Adipocyte (in vitro differentiated cells): ENCODE results near the gene SCNN1B.
"Not testable (repeated sequence)": the region's sequence is repeated elsewhere in the genome, so short reads cannot be mapped to it uniquely, and the experiment has no call there.

Source experiments
- DNase-seq: peaks from one replicate; pipeline ENCODE4 v3.0.0-alpha.2; 2015; ENCODE audit warnings: low read depth
- H3K27me3 ChIP-seq: replicated peaks from 2 replicates; pipeline ENCODE4 v1.7.0; 2013; ENCODE audit warnings: mild to moderate bottlenecking, low read length, moderate library complexity; ENCODE audit not compliant: control insufficient read depth, insufficient read depth
- H3K36me3 ChIP-seq: 2 replicates; pipeline ENCODE4 v1.7.0; 2013; ENCODE audit warnings: low read length, mild to moderate bottlenecking, moderate library complexity; ENCODE audit not compliant: control insufficient read depth, insufficient read depth, severe bottlenecking
- H3K4me1 ChIP-seq: 2 replicates; pipeline ENCODE4 v1.7.0; 2013; ENCODE audit warnings: mild to moderate bottlenecking, low read length, moderate library complexity; ENCODE audit not compliant: control insufficient read depth, insufficient read depth
- H3K4me3 ChIP-seq: 2 replicates; pipeline ENCODE4 v1.7.0; 2013; ENCODE audit warnings: mild to moderate bottlenecking, low read length, moderate library complexity
- H3K9ac ChIP-seq: 2 replicates; pipeline ENCODE4 v1.7.0; 2013; ENCODE audit warnings: mild to moderate bottlenecking, low read length, moderate library complexity
- H3K9me3 ChIP-seq: 2 replicates; pipeline ENCODE4 v1.7.0; 2013; ENCODE audit warnings: mild to moderate bottlenecking, low read length, moderate library complexity; ENCODE audit not compliant: control insufficient read depth

The SCNN1B gene

DNA sequence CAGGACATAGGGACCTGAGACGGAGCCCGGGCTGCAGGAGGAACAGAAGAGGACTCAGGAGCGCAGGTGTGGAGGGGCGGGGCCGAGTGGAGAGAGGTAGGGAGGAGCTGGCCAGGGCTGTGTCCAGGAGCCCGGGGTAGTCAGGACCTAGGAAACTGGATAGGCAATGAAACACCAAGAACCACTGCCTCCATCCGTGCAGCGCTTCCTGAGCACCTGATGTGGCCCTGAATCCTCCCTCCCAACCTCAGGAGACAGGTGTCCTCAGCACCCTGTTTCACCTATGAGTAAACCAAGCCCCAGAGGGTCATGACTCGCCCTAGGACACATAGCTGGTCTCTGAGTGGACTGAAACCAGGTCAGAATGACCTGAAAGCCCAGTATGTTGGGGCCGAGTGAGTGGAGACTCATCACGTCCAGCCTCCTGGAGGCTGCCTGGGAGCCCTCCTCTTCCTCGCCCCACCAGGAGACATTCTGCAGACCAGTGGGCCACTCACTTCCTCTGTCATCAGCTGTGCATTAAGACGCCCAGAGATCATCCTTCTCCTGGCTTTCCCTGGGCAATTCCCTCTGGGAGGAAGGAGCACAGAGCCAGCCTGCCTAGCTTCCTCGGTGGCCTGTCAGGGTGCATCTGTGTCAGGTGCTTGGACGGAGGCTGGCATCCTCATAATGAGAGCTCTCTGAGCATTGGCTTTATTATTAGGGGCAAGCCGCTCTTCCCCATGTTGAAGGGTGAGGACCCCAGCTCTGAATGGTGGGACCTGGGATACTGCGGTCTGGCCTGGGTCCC is 72.8 kb downstream of the SCNN1B start:
- H3K9me3 ChIP-seq: no peaks in the 10 kb centered on the region
- H3K9ac ChIP-seq: no peak overlapping the region
- no peak for DNase-seq
- no peaks in the 10 kb centered on the region for H3K4me1 ChIP-seq
- peaks cover 49% of the 10 kb centered on the region for H3K27me3 ChIP-seq
- H3K36me3 ChIP-seq: no peaks in the 10 kb centered on the region
- H3K4me3 ChIP-seq: no peak overlapping the region

GRCh38 chr16:23375643-23376042 is 73.5 kb downstream of the SCNN1B start:
- H3K9ac ChIP-seq: no peak overlapping the region
- no peak overlapping the region for H3K4me3 ChIP-seq
- no peak for DNase-seq
- no peaks in the 10 kb centered on the region for H3K36me3 ChIP-seq
- H3K27me3 ChIP-seq: peaks cover 45% of the 10 kb centered on the region
- no peaks in the 10 kb centered on the region for H3K9me3 ChIP-seq
- H3K4me1 ChIP-seq: no peaks in the 10 kb centered on the region

DNA sequence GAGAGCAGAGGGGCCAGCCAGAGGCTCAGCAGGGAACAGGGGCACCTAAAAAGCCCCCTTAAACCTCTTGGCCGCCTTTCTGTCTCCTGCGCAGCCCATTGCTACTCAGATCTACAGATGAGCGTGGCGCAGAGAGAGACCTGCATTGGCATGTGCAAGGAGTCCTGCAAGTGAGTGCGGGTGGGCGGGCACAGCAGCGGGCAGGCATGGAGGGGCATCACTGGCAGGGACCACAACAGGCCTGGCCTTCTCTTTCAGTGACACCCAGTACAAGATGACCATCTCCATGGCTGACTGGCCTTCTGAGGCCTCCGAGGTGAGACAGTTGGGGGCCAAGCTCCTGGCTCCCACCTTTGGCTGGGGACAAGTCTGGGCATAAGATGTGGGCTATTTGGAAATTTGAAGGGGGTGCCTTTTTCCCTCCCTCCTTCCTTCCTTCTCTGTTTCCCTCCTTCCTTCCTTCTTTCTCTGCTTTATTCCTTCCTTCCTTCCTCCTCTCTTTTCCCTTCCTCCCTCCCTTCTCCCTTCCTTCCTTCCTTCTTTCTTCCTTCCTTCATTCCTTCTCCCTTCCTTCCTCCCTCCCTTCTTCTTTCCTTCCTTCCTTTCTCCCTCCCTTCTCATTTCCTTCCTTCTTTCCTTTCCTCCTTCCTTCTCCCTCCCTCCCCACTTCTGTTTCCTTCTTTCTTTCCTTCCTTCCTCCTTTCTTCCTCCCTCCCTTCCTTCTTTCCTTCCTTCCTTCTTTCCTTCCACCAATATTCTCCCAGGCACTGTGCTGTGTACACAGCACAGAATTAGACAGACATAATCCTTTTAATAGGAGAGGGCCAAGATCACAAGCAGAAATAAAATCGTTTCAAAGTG is 75.2 kb downstream of the SCNN1B start:
- Histone ChIP-seq H3K9me3 (no peaks in the 10 kb centered on the region), H3K36me3 (no peaks in the 10 kb centered on the region), H3K9ac (no peak overlapping the region), H3K4me1 (no peaks in the 10 kb centered on the region), H3K4me3 (no peak overlapping the region), H3K27me3 (peaks cover 43% of the 10 kb centered on the region)
- DNase-seq: no peak

GRCh38 chr16:23378256-23378655 is 76.2 kb downstream of the SCNN1B start:
- Histone ChIP-seq H3K27me3 (peaks cover 43% of the 10 kb centered on the region), H3K9me3 (no peaks in the 10 kb centered on the region), H3K4me1 (no peaks in the 10 kb centered on the region), H3K4me3 (no peak overlapping the region), H3K36me3 (no peaks in the 10 kb centered on the region), H3K9ac (no peak overlapping the region)
- DNase-seq: no peak

- Histone ChIP-seq H3K36me3 (no peaks in the 10 kb centered on the region), H3K9ac (no peak overlapping the region), H3K4me1 (no peaks in the 10 kb centered on the region), H3K9me3 (no peaks in the 10 kb centered on the region), H3K27me3 (peaks cover 43% of the 10 kb centered on the region), H3K4me3 (no peak overlapping the region)
- DNase-seq: no peak
Observed at GRCh38 chr16:23378921-23379320, 76.8 kb downstream of the SCNN1B start.

DNA sequence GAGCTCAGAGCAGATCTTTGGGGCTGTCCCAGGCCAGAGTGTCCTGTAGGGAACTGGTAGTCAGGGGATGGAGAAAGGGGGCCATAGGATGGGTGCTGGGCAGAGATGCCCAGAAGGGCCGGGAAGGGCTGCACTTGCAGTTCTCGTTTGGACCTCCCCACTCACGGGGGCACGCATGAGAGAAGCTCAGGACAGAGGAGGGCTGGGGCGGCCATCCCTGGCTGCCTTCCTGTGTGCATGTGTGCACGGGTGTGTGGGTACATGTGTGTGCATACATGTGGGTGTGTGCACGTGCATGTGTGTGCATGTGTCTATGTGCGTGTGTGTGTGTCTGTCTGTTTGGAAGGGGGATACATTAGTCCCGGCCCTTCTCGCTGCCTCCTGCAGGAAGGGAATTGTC is 77.6 kb downstream of the SCNN1B start:
- peaks cover 40% of the 10 kb centered on the region for H3K27me3 ChIP-seq
- no peaks in the 10 kb centered on the region for H3K36me3 ChIP-seq
- H3K9me3 ChIP-seq: no peaks in the 10 kb centered on the region
- H3K4me3 ChIP-seq: no peak overlapping the region
- H3K4me1 ChIP-seq: no peaks in the 10 kb centered on the region
- no peak overlapping the region for H3K9ac ChIP-seq
- no peak for DNase-seq

GRCh38 chr16:23380501-23380951 is 78.4 kb downstream of the SCNN1B start:
- no peak for DNase-seq

GRCh38 chr16:23381702-23382101 is 79.6 kb downstream of the SCNN1B start:
- H3K9me3 ChIP-seq, H3K4me1 ChIP-seq, H3K9ac ChIP-seq, DNase-seq, H3K4me3 ChIP-seq, H3K36me3 ChIP-seq: not testable (repeated sequence)
- H3K27me3 ChIP-seq: peaks cover 23% of the 10 kb centered on the region

More at GRCh38 chr16:23380501-23380951, 78.4 kb downstream of the SCNN1B start:
- Histone ChIP-seq H3K9me3 (no peaks in the 10 kb centered on the region), H3K4me3 (no peak overlapping the region), H3K27me3 (peaks cover 32% of the 10 kb centered on the region), H3K36me3 (no peaks in the 10 kb centered on the region), H3K4me1 (no peaks in the 10 kb centered on the region), H3K9ac (no peak overlapping the region)

DNA sequence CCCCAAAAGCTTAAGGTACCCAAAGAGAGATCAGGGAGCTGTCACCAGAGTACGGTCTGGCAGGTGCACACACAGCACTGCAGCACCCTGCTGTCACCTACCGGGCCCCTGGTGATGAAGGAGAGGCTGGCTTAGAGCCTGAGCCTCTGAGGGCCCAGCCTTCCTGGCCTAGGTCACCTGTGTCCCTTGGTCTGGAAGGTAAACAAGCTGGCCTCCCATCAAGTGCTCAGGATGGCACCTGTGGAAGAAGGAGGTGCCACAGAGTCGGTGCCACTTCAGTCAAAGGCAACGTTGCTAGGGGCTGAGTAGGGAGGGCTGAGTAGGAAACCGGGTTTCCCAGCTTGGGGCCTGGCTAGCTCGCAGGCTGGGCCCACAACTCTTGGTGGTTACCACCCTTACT is 80.2 kb downstream of the SCNN1B start:
- Histone ChIP-seq H3K27me3 (peaks cover 20% of the 10 kb centered on the region), H3K36me3 (no peaks in the 10 kb centered on the region), H3K9ac (no peak overlapping the region), H3K4me3 (no peak overlapping the region), H3K4me1 (no peaks in the 10 kb centered on the region), H3K9me3 (no peaks in the 10 kb centered on the region)
- DNase-seq: no peak

GRCh38 chr16:23383881-23384280 is 81.8 kb downstream of the SCNN1B start:
- Histone ChIP-seq H3K4me1 (no peaks in the 10 kb centered on the region), H3K36me3 (peaks cover 3% of the 10 kb centered on the region), H3K9ac (no peak overlapping the region), H3K9me3 (no peaks in the 10 kb centered on the region), H3K4me3 (no peak overlapping the region), H3K27me3 (peaks cover 10% of the 10 kb centered on the region)
- no peak for DNase-seq

GRCh38 chr16:23384878-23385277 is 82.8 kb downstream of the SCNN1B start:
- no peak overlapping the region for H3K9ac ChIP-seq
- no peak overlapping the region for H3K4me3 ChIP-seq
- no peaks in the 10 kb centered on the region for H3K9me3 ChIP-seq
- no peak for DNase-seq
- no peaks in the 10 kb centered on the region for H3K27me3 ChIP-seq
- no peaks in the 10 kb centered on the region for H3K4me1 ChIP-seq
- peaks cover 10% of the 10 kb centered on the region for H3K36me3 ChIP-seq
